AG09319 (cell line): ENCODE measurements around the gene MYH10.
A peak's percentile ranks its signal among the peaks of the same experiment; 100 is the strongest.

ENCODE experiments used
- DNase-seq: peaks from one replicate; pipeline ENCODE4 v3.0.0-alpha.2; 2010; ENCODE audit warnings: low read depth; ENCODE audit errors: extremely low read depth
- CTCF ChIP-seq: IDR thresholded peaks from 2 replicates; pipeline ENCODE4 v1.5.1; 2011; ENCODE audit warnings: low read depth, mild to moderate bottlenecking, inconsistent platforms, low read length, moderate library complexity

Gene MYH10

GRCh38 chr17:8630227-8630801 is at the start of gene MYH10:
TSS of gene MYH10 (minus strand) at chr17:8630725. CDS start at chr17:8623246, 7,479 bp downstream.
- DNase-seq, result no peak
- TF ChIP-seq CTCF, result peak; percentile 11

- TF ChIP-seq CTCF, result no peak
Observed at GRCh38 chr17:8679126-8679525, 48.6 kb upstream of the MYH10 start.

GRCh38 chr17:8675306-8675705 is 44.8 kb upstream of the MYH10 start:
- no peak for TF ChIP-seq CTCF
- DNase-seq, result no peak

More at GRCh38 chr17:8679126-8679525, 48.6 kb upstream of the MYH10 start:
- no peak for DNase-seq

DNA sequence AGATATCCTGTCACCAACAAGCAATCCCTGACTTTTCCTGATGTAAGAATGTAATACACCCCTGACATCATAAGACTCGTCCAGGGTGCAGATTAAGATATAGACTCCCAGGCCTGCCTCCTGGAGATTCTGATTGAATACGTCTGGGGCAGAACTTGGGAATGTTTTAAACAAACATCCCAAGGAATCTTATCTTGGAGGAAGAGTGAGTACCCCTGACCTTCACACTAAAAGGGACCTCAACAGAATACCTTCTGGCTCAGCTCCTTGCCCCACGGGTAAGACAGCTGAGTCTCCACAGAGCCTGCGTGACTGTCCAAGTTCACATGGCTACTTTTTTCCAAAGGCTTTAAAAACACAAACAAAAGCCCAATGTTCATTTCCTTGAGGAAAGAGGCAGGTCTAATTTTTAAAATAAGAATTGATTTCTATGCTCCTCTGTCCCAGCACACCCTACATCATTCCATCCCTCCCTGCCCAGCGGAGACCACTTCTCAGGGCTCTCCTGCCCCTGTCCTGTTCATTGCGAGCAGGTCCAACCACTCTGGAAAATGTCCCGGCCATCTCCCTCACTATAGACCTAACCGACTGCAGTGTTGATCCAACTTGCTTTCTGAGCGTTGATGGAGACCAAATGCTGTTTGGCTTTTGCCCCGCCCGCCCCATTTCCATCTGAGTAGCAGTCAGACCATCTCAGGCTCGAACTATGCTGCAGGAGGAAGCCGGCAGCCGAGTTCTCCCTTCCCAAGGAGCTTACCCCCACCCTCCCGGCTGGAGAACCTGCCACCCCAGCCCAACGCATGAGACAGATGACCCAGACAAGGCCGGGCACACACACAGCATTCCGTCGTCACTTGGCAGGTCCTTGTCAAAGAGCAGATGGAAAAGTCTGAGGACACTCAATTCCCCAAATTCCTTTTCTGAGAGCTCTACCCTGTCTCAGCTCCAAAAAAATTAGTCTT is 44.1 kb upstream of the MYH10 start:
- TF ChIP-seq CTCF, result no peak

GRCh38 chr17:8673612-8674011 is 43.1 kb upstream of the MYH10 start:
- TF ChIP-seq CTCF, result no peak
- DNase-seq, result no peak

More for the DNA sequence above, 44.1 kb upstream of the MYH10 start:
- no peak for DNase-seq

DNA sequence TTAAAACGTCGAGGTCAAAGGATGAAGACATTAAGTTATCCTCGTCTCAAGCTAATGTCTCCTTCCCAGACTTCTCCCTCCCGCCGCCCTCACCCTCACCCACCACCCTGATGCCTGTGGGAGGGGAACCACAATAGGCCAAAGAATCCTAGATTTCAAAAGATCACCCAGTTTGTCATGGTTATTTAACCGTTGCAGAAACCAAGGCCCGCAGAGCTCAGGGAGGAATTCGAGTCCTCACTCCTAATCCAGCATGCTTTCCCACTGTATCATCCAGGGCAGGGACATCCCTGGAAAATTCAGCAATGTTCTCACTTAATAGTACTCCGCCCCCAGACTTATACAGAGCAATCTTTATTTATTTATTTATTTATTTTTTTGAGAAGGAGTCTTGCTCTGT is 41.8 kb upstream of the MYH10 start:
- TF ChIP-seq CTCF, result no peak

GRCh38 chr17:8670421-8670820 is 39.9 kb upstream of the MYH10 start:
- TF ChIP-seq CTCF, result no peak

More for the DNA sequence above, 41.8 kb upstream of the MYH10 start:
- no peak for DNase-seq

More at GRCh38 chr17:8670421-8670820, 39.9 kb upstream of the MYH10 start:
- DNase-seq, result no peak
